HepG2 (cell line): ENCODE data around the gene HDAC4.

ENCODE experiments used
- EP300 ChIP-seq, 3 experiments: sonication (generic) in 1 of 3; formaldehyde crosslinking in 1 of 3; IDR thresholded peaks; 2 replicates each; pipeline versions ENCODE4 v1.5.1 to v1.6.1; 2011 to 2020; ENCODE audit warnings: low read depth in 2 of 3, low read length in 2 of 3, borderline replicate concordance in 1 of 3, improper control_type of control experiment in 1 of 3, mild to moderate bottlenecking in 1 of 3, missing genetic modification reagents in 1 of 3, moderate library complexity in 1 of 3
- POLR2AphosphoS5 ChIP-seq: IDR thresholded peaks from 2 replicates; pipeline ENCODE4 v1.6.1; 2012; ENCODE audit warnings: low read depth, low read length
- TAF1 ChIP-seq: sonication (generic); formaldehyde crosslinking; IDR thresholded peaks from 2 replicates; pipeline ENCODE4 v1.4.0; 2020; ENCODE audit warnings: missing genetic modification reagents
- TCF7 ChIP-seq: sonication (generic); IDR thresholded peaks from 2 replicates; pipeline ENCODE4 v1.6.1; 2016; ENCODE audit warnings: antibody characterized with exemption, low read depth
- TSC22D2 ChIP-seq: sonication (generic); formaldehyde crosslinking; IDR thresholded peaks from 2 replicates; pipeline ENCODE4 v1.5.1; 2020; ENCODE audit warnings: missing genetic modification reagents, mild to moderate bottlenecking, borderline replicate concordance
- XRCC5 ChIP-seq: fragments of 200-400 bp; formaldehyde crosslinking; optimal IDR thresholded peaks from 2 replicates; pipeline ENCODE3; 2017; ENCODE audit warnings: mild to moderate bottlenecking, low read length
- ZFP82 ChIP-seq: sonication (generic); formaldehyde crosslinking; IDR thresholded peaks from 2 replicates; pipeline ENCODE4 v1.5.1; 2020; ENCODE audit warnings: mild to moderate bottlenecking, missing genetic modification reagents, borderline replicate concordance
- ZNF20 ChIP-seq: sonication (generic); formaldehyde crosslinking; IDR thresholded peaks from 2 replicates; pipeline ENCODE4 v1.4.0; 2020; ENCODE audit warnings: mild to moderate bottlenecking, moderate library complexity, missing genetic modification reagents
- TF ChIP-seq, protein P1 (sequence below): sonication (generic); formaldehyde crosslinking; IDR thresholded peaks from 2 replicates; pipeline ENCODE4 v1.8.1; 2023; ENCODE audit warnings: mild to moderate bottlenecking, missing genetic modification reagents

DNA sequence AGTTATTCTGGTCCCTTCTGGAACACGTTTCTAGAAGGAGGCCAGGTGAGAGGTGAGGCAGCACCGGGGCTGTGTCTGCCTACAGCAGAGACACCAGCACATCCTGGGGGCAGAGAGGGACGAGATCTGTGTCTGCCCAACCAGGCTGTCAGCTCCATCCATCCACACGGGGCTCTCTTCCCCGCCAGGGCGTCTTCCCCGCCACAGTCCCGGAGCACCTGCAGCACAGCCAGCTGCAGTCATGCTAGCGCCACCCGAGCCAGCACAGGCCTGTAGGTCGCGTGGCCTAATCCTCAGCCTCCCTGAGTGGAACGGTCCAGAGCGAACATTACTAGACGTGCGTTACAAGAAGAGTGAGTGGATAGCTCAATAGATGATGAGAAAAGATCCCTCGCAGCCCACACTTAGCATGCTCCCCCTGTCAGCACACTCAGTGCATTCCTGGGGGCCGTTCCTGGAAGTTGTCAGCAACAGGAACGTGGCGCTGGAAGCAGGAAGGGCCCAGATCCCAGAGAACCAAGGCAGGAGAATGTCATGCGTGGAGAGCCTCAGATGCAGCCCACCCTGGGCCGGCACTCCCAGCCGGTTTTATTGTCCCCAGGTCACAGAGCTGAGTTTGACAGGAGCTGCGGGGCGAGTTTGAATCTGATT is 374.0 kb downstream of the HDAC4 start:
- no peak for TF ChIP-seq EP300 (IDR thresholded peaks at IDR 0.05; ENCODE audit: low read depth in 2 of 2, low read length in 2 of 2)
- no peak for TF ChIP-seq EP300 (CRISPR knock-in tag; IDR thresholded peaks at IDR 0.05; ENCODE audit: borderline replicate concordance)
- TF ChIP-seq POLR2AphosphoS5, result no peak
- TF ChIP-seq, protein P1, sequence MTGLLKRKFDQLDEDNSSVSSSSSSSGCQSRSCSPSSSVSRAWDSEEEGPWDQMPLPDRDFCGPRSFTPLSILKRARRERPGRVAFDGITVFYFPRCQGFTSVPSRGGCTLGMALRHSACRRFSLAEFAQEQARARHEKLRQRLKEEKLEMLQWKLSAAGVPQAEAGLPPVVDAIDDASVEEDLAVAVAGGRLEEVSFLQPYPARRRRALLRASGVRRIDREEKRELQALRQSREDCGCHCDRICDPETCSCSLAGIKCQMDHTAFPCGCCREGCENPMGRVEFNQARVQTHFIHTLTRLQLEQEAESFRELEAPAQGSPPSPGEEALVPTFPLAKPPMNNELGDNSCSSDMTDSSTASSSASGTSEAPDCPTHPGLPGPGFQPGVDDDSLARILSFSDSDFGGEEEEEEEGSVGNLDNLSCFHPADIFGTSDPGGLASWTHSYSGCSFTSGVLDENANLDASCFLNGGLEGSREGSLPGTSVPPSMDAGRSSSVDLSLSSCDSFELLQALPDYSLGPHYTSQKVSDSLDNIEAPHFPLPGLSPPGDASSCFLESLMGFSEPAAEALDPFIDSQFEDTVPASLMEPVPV, result no peak
- no peak for TF ChIP-seq TSC22D2 (CRISPR knock-in tag)
- no peak for TF ChIP-seq TAF1 (CRISPR knock-in tag)
- TF ChIP-seq XRCC5, result no peak
- TF ChIP-seq ZNF20 (CRISPR knock-in tag), result no peak
- TF ChIP-seq TCF7, result no peak
- TF ChIP-seq ZFP82 (CRISPR knock-in tag), result no peak
